Caco-2 (cell line): ENCODE data around the gene NBAS. TPM values are rescaled to one million over a fixed set of nuclear protein-coding genes. Genes with fewer than 3 reads are reported as not detected.

ENCODE experiments used
- BruUV-seq: library from RNA; stranded (reverse); fragments of 400-500 nt; replicated peaks from 2 replicates; lab custom pipeline; 2021; lab: Mats Ljungman, UMichigan
- CTCF ChIA-PET: fragments of 300-600 bp; sonication (Branson Sonifier 250); formaldehyde crosslinking; loops from one replicate; lab custom pipeline; 2022; ENCODE audit warnings: antibody characterized with exemption; lab: Charles Lee
- POLR2A ChIA-PET: fragments of 300-600 bp; sonication (Branson Sonifier 250); formaldehyde crosslinking; loops from one replicate; lab custom pipeline; 2022; ENCODE audit warnings: antibody characterized with exemption; lab: Charles Lee
- DNase-seq, 2 experiments: peaks; one replicate each; pipeline versions ENCODE4 v3.0.0 to v3.0.0-alpha.2; 2020 to 2022
- H3K27me3 ChIP-seq: replicated peaks from 2 replicates; pipeline ENCODE4 v1.6.0; 2011; ENCODE audit warnings: low read length; ENCODE audit not compliant: control insufficient read depth, insufficient read depth
- H3K36me3 ChIP-seq: 2 replicates; pipeline ENCODE4 v1.5.1; 2011; ENCODE audit warnings: low read length; ENCODE audit not compliant: control insufficient read depth, insufficient read depth
- H3K4me1 ChIP-seq: fragments of 250-450 bp; sonication (Bioruptor Pico); 2 replicates; pipeline ENCODE4 v1.5.1; 2020; ENCODE audit warnings: mild to moderate bottlenecking
- H3K4me3 ChIP-seq: 2 replicates; pipeline ENCODE4 v1.5.1; 2011; ENCODE audit warnings: low read depth, mild to moderate bottlenecking, control low read depth, low read length
- H3K9me3 ChIP-seq: fragments of 250-450 bp; sonication (Bioruptor Pico); 2 replicates; pipeline ENCODE4 v1.5.1; 2020; ENCODE audit warnings: mild to moderate bottlenecking, moderate library complexity
- H3K27ac Mint-ChIP-seq: one replicate; pipeline ENCODE4 v1.8.0; 2022; ENCODE audit warnings: mixed read lengths; ENCODE audit not compliant: unreplicated experiment
- H3K27me3 Mint-ChIP-seq: one replicate; pipeline ENCODE4 v1.8.0; 2022; ENCODE audit warnings: mixed read lengths; ENCODE audit not compliant: insufficient read depth, unreplicated experiment
- H3K36me3 Mint-ChIP-seq: one replicate; pipeline ENCODE4 v1.8.0; 2022; ENCODE audit warnings: mild to moderate bottlenecking, mixed read lengths; ENCODE audit not compliant: insufficient read depth, unreplicated experiment
- H3K4me1 Mint-ChIP-seq: one replicate; pipeline ENCODE4 v1.8.0; 2022; ENCODE audit warnings: low read depth, mixed read lengths; ENCODE audit not compliant: unreplicated experiment
- H3K4me3 Mint-ChIP-seq: one replicate; pipeline ENCODE4 v1.8.0; 2022; ENCODE audit warnings: mild to moderate bottlenecking, moderate library complexity, mixed read lengths; ENCODE audit not compliant: unreplicated experiment
- H3K9me3 Mint-ChIP-seq: one replicate; pipeline ENCODE4 v1.8.0; 2022; ENCODE audit warnings: mixed read lengths; ENCODE audit not compliant: unreplicated experiment
- intact Hi-C: fragments of 100-400 bp; cut with micrococcal nuclease; formaldehyde crosslinking; loops from one replicate; pipeline ENCODE4 v1.10.0; 2022; ENCODE audit not compliant: unreplicated experiment
- total RNA-seq: library from RNA; stranded (reverse); gene quantifications from 2 replicates; pipeline ENCODE4 v1.2.3, GENCODE V29; 2022
- TF ChIP-seq, protein P1 (sequence below), 2 experiments: fragments of 200-600 bp in 1 of 2; IDR thresholded peaks; 1 replicate in 1 of 2; 2 replicates in 1 of 2; pipeline versions ENCODE4 v1.5.1 to v1.8.0; 2011 to 2022; ENCODE audit warnings: antibody characterized with exemption in 1 of 2, control low read depth in 1 of 2, inconsistent platforms in 1 of 2, low read depth in 1 of 2, low read length in 1 of 2, mild to moderate bottlenecking in 1 of 2, moderate library complexity in 1 of 2; ENCODE audit not compliant: insufficient read depth in 1 of 2, severe bottlenecking in 1 of 2, unreplicated experiment in 1 of 2

NBAS gene
- total RNA-seq, 1 experiment from 2014 or later, result 31.1 TPM

DNA sequence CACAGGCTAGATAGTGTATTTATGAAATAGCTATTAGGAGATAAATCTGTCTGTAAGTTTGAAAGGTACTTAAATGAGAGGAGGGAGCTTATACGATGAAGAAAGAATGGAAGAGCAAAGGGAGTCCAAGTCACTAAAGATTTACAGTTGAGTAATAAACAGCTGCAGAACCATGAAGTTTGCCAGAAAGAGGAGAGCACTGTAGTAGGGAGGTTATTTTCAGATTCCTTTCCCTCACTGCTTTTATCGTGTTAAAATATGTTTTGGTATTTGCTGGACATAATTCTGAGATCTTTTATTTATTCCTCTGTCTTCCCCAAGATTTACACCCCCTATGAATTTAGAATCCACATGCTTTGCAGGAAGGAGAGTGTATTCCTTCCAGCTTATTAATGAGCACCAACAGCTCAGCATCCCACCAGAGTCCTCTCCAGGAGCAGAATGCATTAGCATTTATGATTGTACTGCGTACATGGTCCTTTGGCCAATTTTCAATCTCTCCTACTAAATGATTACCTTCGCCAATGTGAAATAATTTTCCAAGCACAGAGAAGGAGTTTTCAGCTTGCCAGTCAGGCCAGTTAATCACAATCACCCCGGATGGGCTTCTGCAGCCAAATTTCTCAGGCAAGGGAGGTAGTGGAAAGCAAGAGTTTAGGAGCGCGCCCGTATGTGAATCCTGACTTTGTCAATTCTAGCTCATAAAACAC lies 297.0 kb downstream of the NBAS start:
- Mint-ChIP-seq H3K27ac (no peak overlapping the region), H3K4me1 (no peaks in the 10 kb centered on the region), H3K9me3 (peaks cover under 1% of the 10 kb centered on the region), H3K36me3 (peaks cover 6% of the 10 kb centered on the region), H3K27me3 (no peaks in the 10 kb centered on the region), H3K4me3 (no peak overlapping the region)
- H3K36me3 ChIP-seq, result no peaks in the 10 kb centered on the region
- intact Hi-C loops, result no loop called here
- H3K4me1 ChIP-seq, result 0 out of 2 replicates have a peak, but pooled peaks cover 7% of the 10 kb centered on the region
- TF ChIP-seq, protein P1, sequence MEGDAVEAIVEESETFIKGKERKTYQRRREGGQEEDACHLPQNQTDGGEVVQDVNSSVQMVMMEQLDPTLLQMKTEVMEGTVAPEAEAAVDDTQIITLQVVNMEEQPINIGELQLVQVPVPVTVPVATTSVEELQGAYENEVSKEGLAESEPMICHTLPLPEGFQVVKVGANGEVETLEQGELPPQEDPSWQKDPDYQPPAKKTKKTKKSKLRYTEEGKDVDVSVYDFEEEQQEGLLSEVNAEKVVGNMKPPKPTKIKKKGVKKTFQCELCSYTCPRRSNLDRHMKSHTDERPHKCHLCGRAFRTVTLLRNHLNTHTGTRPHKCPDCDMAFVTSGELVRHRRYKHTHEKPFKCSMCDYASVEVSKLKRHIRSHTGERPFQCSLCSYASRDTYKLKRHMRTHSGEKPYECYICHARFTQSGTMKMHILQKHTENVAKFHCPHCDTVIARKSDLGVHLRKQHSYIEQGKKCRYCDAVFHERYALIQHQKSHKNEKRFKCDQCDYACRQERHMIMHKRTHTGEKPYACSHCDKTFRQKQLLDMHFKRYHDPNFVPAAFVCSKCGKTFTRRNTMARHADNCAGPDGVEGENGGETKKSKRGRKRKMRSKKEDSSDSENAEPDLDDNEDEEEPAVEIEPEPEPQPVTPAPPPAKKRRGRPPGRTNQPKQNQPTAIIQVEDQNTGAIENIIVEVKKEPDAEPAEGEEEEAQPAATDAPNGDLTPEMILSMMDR (IDR thresholded peaks at IDR 0.05; ENCODE audit: insufficient read depth in 1 of 2, low read depth in 1 of 2, low read length in 1 of 2, severe bottlenecking in 1 of 2, unreplicated experiment in 1 of 2), result no peak
- no peaks in the 10 kb centered on the region; the same call in 1 of the 2 replicates for H3K9me3 ChIP-seq
- H3K27me3 ChIP-seq, result no peaks in the 10 kb centered on the region
- no peak for DNase-seq
- no peak overlapping the region for H3K4me3 ChIP-seq
- no TSS peak for BruUV-seq
- ChIA-PET POLR2A (no interaction called here), CTCF (no interaction called here)

- TF ChIP-seq, protein P1 (IDR thresholded peaks at IDR 0.05; ENCODE audit: insufficient read depth in 1 of 2, low read depth in 1 of 2, low read length in 1 of 2, severe bottlenecking in 1 of 2, unreplicated experiment in 1 of 2), result no peak
- no peak overlapping the region for H3K27ac Mint-ChIP-seq
- no peaks in the 10 kb centered on the region for H3K4me1 Mint-ChIP-seq
- H3K4me1 ChIP-seq, result 0 out of 2 replicates have a peak, but pooled peaks cover 7% of the 10 kb centered on the region
- intact Hi-C loops, result no loop called here
- no peaks in the 10 kb centered on the region for H3K36me3 ChIP-seq
- peaks cover 9% of the 10 kb centered on the region for H3K9me3 Mint-ChIP-seq
- no TSS peak for BruUV-seq
- H3K9me3 ChIP-seq, result peaks cover 8% of the 10 kb centered on the region
- H3K4me3 Mint-ChIP-seq, result no peak overlapping the region
- no peak for DNase-seq
- H3K4me3 ChIP-seq, result no peak overlapping the region
- ChIA-PET CTCF (no interaction called here), POLR2A (no interaction called here)
- H3K27me3 Mint-ChIP-seq, result no peaks in the 10 kb centered on the region
- H3K27me3 ChIP-seq, result no peaks in the 10 kb centered on the region
- H3K36me3 Mint-ChIP-seq, result peaks cover 6% of the 10 kb centered on the region
These were observed 298.3 kb downstream of the NBAS start for GRCh38 chr2:15262792-15263191.

GRCh38 chr2:15260835-15261234 lies 300.3 kb downstream of the NBAS start:
- Histone ChIP-seq H3K9me3 (peaks cover 8% of the 10 kb centered on the region), H3K4me3 (no peak overlapping the region), H3K4me1 (0 out of 2 replicates have a peak, but pooled peaks cover 7% of the 10 kb centered on the region), H3K36me3 (no peaks in the 10 kb centered on the region), H3K27me3 (no peaks in the 10 kb centered on the region)
- TF ChIP-seq, protein P1 (IDR thresholded peaks at IDR 0.05; ENCODE audit: insufficient read depth in 1 of 2, low read depth in 1 of 2, low read length in 1 of 2, severe bottlenecking in 1 of 2, unreplicated experiment in 1 of 2), result no peak
- BruUV-seq, result no TSS peak
- Mint-ChIP-seq H3K4me1 (no peaks in the 10 kb centered on the region), H3K27me3 (no peaks in the 10 kb centered on the region), H3K36me3 (peaks cover 7% of the 10 kb centered on the region), H3K9me3 (peaks cover 9% of the 10 kb centered on the region), H3K4me3 (no peak overlapping the region), H3K27ac (no peak overlapping the region)
- ChIA-PET POLR2A (no interaction called here), CTCF (no interaction called here)
- intact Hi-C loops, result no loop called here
- DNase-seq, result no peak
